DMS53 treated with DMSO at 0.1 percent for 48 hours (cell line): Measurements from ENCODE around the gene TM6SF1.

Experiments
- DNase-seq: peaks from one replicate; lab custom pipeline; 2025; ENCODE audit not compliant: unreplicated experiment; lab: John Stamatoyannopoulos, UW

Gene TM6SF1

DNA sequence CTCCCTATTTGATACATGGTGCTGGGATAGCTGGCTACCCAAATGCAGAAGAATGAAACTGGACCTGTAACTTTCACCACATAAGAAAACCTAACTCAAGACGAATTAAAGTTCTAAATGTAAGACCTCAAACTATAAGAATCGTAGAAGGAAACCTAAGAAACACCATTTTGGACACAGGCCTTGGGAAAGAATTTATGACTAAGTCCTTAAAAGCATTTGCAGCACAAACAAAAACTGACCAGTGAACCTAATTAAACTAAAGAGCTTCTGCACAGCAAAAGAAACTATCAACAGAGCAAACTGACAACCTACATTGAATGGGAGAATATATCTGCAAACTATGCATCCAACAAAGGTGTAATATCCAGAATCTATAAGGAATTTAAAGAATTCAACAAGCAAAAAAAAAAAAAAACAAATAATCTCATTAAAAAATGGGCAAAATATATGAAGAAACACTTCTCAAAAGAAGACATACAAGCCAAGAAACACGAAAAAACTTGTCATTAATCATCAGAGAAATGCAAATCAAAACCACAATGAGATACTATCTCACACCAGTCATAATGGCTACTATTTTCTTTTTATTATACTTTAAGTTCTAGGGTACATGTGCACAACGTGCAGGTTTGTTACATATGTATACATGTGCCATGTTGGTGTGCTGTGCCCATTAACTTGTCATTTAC lies 63.2 kb downstream of the TM6SF1 start:
- no peak for DNase-seq

DNA sequence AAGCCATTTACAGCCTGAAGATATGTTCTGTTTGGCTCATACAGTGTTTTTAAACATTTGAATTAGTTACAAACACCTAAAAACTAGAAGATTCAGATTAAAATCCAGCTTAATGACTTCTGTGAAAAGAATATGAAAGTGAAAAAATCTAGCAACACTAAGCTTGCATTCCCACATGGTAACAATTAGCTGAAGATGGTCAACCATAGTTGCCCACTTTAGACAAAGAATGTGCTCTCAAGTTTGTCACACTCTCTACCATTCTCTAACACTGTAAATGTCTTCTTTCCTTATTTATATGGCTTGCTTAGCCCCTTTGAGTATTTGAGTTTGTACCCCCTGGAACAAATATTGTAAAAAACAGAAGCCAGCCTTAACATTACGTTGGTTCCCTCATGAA lies 67.4 kb downstream of the TM6SF1 start:
- no peak for DNase-seq

DNA sequence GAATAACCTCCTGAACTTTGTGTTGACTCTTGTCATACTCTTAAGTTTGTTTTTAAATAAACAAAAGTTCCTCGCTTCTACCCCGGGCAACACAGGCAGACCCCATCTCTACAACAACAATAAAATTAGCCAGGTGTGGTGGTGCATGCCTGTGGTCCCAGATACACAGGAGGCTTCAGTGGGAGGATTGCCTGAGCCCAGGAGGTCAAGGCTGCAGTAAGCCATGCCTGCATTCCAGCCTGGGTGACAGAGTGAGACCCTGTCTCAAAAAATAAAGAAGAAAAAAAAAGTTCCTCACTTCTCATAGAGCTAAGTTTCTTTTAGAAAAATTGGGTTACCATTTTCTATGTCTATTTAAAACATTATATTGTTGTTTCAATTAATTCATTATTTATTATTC lies 70.9 kb downstream of the TM6SF1 start:
- no peak for DNase-seq

DNA sequence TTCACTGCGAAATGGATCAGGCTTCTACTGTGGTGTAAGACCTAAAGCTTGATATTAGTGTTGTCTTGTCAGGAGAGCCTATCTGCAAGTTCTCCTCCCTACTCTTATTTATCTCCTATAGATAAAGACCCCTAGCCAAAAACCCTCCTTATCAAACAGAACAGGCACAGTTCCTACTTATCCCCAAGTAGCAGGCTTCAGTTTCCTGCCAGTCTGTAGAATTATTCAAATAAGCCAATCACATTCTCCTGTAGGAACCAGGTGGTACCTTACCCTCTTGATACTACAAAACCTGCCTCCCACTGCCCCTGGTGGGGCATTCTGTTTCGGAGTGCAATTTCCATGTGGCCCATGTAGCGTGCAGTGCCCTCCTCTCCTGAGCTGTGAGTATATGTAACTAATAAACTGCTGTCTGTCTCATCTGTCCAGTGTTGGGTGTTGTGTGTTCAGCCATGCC lies 71.5 kb downstream of the TM6SF1 start:
- DNase-seq = no peak

DNA sequence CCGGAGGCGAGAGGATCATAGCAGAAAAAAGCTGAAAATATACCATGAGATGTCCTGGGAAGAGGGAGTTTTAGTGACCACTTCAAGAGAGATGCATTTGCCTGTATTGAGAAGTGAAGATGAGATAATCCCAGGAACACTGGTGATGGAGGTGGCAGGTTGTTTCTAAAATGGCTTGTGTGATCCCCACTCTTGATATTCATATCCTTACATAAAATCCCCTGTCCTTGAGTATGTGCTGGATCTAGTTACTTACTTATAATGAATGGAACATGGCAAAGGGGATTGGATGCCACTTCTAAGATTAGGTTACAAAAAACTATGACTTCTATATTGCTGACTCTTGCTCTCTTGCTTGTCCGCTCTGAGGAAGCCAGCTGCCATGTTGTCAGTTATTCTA lies 78.1 kb downstream of the TM6SF1 start:
- no peak for DNase-seq
